ENCODE data around the gene ROR1. TPM values are rescaled to one million over a fixed set of nuclear protein-coding genes. Genes with fewer than 3 reads are reported as not detected.

Gene ROR1
- total and polyA plus RNA-seq, 2 donors (not counting 3 experiments of a cell fraction or from before 2014, with no cell fraction given): 2.6 to 3.5 TPM

DNA sequence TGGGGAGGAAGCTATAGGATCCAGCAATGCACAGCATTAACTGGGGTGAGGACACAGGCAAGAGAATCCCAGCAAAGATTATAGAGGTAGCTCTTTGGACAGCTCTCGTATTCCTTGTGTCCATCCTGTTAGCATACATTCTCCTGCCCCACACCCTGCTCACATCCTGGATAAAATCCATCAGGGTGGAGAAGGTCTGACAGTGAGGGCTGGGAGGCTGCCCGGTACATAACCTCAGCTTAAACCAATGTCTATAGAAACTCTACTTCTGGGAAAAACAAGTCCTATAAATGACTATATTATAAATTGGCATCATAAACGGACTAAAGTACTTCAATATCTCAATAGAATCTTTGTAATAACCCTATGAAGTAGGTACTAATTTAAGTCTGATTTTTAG is 392.8 kb downstream of the ROR1 start:
- no TSS peak for BruUV-seq (replicated peaks)
- intact Hi-C loops (cut with micrococcal nuclease): no loop called here

More for the DNA sequence above, 392.8 kb downstream of the ROR1 start:
- DNase-seq (ENCODE audit: low read depth, low spot score) (no peak), FAIRE-seq (no peak)
- dilution Hi-C loops (cut with MboI; ENCODE audit: extremely low pct_ligation_motif_present, low sequenced_read_pairs): no loop called here
- Histone ChIP-seq H3K9me1 (replicated peaks; ENCODE audit: control insufficient read depth, extremely low read depth, insufficient read depth, low read length) (no peaks in the 10 kb centered on the region), H2AFZ (ENCODE audit: low read depth, low read length) (no peak overlapping the region), H4K20me1 (replicated peaks; ENCODE audit: control insufficient read depth, extremely low read depth, insufficient read depth, low read length) (no peaks in the 10 kb centered on the region), H3K4me2 (ENCODE audit: insufficient read depth, low read length) (no peak overlapping the region), H3K27ac (ENCODE audit: insufficient read depth, low read depth, low read length) (no peak overlapping the region), H3K4me3 (replicated peaks in 1 of 3; ENCODE audit: insufficient read depth in 1 of 3, low read depth in 1 of 3, low read length in 3 of 3) (no peak overlapping the region), H3K79me2 (ENCODE audit: control insufficient read depth, insufficient read depth, low read length) (no peaks in the 10 kb centered on the region), H3K27me3 (ENCODE audit: control insufficient read depth in 2 of 2, insufficient read depth in 2 of 2, low read length in 2 of 2) (no peaks in the 10 kb centered on the region), H3K9me3 (replicated peaks; ENCODE audit: control insufficient read depth, insufficient read depth, low read length) (no peaks in the 10 kb centered on the region), H3K4me1 (ENCODE audit: control insufficient read depth, extremely low read depth, insufficient read depth, low read length) (peaks cover 3% of the 10 kb centered on the region), H3K36me3 (ENCODE audit: control insufficient read depth in 2 of 2, extremely low read depth in 1 of 2, insufficient read depth in 2 of 2, low read length in 2 of 2) (no peaks in the 10 kb centered on the region), H3K9ac (replicated peaks; ENCODE audit: extremely low read depth, insufficient read depth, low read length) (no peak overlapping the region)
- no peak for TF ChIP-seq MYC (IDR thresholded peaks at IDR 0.05; ENCODE audit: low read depth, low read length)
- TF ChIP-seq JUN (IDR thresholded peaks at IDR 0.05; ENCODE audit: borderline replicate concordance, insufficient read depth, insufficient read length, low read depth): no peak
- no peak for TF ChIP-seq GATA2 (IDR thresholded peaks at IDR 0.05; ENCODE audit: insufficient read depth, insufficient read length, low read depth, low read length)
- TF ChIP-seq POLR2AphosphoS5 (IDR thresholded peaks at IDR 0.05; ENCODE audit: insufficient read depth, low read depth, low read length): no peak
- TF ChIP-seq POLR2A (IDR thresholded peaks at IDR 0.05; ENCODE audit: low read depth, low read length): no peak
- TF ChIP-seq, protein P1, sequence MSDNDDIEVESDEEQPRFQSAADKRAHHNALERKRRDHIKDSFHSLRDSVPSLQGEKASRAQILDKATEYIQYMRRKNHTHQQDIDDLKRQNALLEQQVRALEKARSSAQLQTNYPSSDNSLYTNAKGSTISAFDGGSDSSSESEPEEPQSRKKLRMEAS (IDR thresholded peaks at IDR 0.05; ENCODE audit: insufficient read depth, insufficient read length): no peak
- TF ChIP-seq, protein P2, sequence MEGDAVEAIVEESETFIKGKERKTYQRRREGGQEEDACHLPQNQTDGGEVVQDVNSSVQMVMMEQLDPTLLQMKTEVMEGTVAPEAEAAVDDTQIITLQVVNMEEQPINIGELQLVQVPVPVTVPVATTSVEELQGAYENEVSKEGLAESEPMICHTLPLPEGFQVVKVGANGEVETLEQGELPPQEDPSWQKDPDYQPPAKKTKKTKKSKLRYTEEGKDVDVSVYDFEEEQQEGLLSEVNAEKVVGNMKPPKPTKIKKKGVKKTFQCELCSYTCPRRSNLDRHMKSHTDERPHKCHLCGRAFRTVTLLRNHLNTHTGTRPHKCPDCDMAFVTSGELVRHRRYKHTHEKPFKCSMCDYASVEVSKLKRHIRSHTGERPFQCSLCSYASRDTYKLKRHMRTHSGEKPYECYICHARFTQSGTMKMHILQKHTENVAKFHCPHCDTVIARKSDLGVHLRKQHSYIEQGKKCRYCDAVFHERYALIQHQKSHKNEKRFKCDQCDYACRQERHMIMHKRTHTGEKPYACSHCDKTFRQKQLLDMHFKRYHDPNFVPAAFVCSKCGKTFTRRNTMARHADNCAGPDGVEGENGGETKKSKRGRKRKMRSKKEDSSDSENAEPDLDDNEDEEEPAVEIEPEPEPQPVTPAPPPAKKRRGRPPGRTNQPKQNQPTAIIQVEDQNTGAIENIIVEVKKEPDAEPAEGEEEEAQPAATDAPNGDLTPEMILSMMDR (IDR thresholded peaks at IDR 0.05; ENCODE audit: extremely low read depth in 1 of 2, insufficient read depth in 1 of 2, low read depth in 1 of 2, low read length in 2 of 2): no peak
- no peak for TF ChIP-seq EZH2 (IDR thresholded peaks at IDR 0.05; ENCODE audit: borderline replicate concordance, low read depth, low read length, severe bottlenecking)
- TF ChIP-seq FOS (IDR thresholded peaks at IDR 0.05; ENCODE audit: borderline replicate concordance, insufficient read depth, low read length): no peak
- CTCF ChIA-PET: interaction anchor here (0.7 to 2.8 kb wide), 3 partner anchors 29 to 475 kb away, joined by 3 to 11 read pairs (median 3); no protein-coding TSS in a partner anchor
- POLR2A ChIA-PET: no interaction called here

Measured in endothelial cell of umbilical vein (primary cell).